Measurements from ENCODE around the gene GJC2.

GRCh38 chr1:228162286-228163006 lies 12.7 kb downstream of the GJC2 start:
- TF ChIP-seq POLR2A (IDR thresholded peaks at IDR 0.05) (no peak), CTCF (IDR thresholded peaks at IDR 0.05) (peak in 2 of 6 experiments; percentile 16 to 36), EP300 (IDR thresholded peaks at IDR 0.05) (no peak)

All from upper lobe of left lung (tissue), 4 donors.